ENCODE results near the gene NLRP1.

DNA sequence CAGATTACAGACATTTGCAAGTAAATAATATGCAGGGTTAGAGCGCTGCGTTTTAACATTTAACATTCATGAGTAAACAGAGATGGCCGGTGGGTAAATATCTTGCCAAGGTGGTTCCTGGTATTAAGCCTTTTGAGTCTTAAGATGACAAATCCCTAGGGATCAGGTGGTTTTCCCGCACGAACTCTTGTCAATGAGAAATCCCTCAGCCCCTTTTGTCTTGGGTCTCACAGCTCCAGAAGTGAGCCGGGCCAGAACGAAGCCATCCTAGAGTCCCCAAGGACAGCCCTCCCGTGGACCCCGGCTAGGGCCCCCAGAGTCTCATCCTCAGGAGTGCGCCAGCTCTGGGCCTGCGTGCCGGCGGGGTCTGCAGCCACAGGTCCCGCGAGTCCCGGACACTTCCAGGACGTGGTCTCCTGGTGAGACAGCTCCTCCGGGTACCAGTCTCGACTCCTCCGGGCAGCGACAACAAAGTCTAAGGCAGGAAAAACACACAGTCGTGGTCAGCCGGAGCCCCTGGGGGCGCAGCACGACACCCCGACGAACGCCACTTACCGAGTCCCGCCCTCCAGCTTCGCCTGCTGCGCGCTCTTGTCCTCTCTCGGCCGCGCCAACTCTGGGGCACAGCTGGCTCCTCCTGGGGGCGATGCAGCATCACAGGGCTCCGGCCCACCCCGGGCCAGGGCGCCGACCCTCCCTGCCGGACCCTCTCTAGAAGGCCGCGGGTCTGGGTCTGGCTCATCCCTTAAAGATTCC, 84.7 kb downstream of the NLRP1 start:
- TF ChIP-seq, protein P1, sequence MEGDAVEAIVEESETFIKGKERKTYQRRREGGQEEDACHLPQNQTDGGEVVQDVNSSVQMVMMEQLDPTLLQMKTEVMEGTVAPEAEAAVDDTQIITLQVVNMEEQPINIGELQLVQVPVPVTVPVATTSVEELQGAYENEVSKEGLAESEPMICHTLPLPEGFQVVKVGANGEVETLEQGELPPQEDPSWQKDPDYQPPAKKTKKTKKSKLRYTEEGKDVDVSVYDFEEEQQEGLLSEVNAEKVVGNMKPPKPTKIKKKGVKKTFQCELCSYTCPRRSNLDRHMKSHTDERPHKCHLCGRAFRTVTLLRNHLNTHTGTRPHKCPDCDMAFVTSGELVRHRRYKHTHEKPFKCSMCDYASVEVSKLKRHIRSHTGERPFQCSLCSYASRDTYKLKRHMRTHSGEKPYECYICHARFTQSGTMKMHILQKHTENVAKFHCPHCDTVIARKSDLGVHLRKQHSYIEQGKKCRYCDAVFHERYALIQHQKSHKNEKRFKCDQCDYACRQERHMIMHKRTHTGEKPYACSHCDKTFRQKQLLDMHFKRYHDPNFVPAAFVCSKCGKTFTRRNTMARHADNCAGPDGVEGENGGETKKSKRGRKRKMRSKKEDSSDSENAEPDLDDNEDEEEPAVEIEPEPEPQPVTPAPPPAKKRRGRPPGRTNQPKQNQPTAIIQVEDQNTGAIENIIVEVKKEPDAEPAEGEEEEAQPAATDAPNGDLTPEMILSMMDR (IDR thresholded peaks at IDR 0.05) = no peak
- no peak for TF ChIP-seq EP300 (IDR thresholded peaks at IDR 0.05; ENCODE audit: low read depth)
- no peak for TF ChIP-seq POLR2AphosphoS5 (IDR thresholded peaks at IDR 0.05)
